Renal pelvis (tissue), 4 donors: ENCODE results near the gene PHACTR1. TPM values are rescaled to one million over a fixed set of nuclear protein-coding genes. Genes with fewer than 3 reads are reported as not detected.

Experiments used
- DNase-seq: peaks from one replicate; pipeline ENCODE4 v3.0.0-alpha.2; 2013
- polyA plus RNA-seq, 3 donors: library from polyadenylated mRNA; unstranded; fragments of 120-200 nt; gene quantifications; one replicate each; pipeline ENCODE4 v1.2.1, GENCODE V29; 2013; ENCODE audit not compliant: insufficient read length in 3 of 3

PHACTR1 gene
- polyA plus RNA-seq, 3 donors: 12.5 to 23.6 (median 17.9) TPM

- DNase-seq: no peak
These were observed 268.2 kb downstream of the PHACTR1 start for GRCh38 chr6:12984776-12985175.

- DNase-seq: no peak
These were observed 271.2 kb downstream of the PHACTR1 start for GRCh38 chr6:12987783-12988182.

- no peak for DNase-seq
These were observed 273.6 kb downstream of the PHACTR1 start for GRCh38 chr6:12990162-12990561.

- DNase-seq: no peak
These were observed 274.9 kb downstream of the PHACTR1 start for GRCh38 chr6:12991435-12991834.

GRCh38 chr6:12992770-12993169 lies 276.2 kb downstream of the PHACTR1 start:
- DNase-seq: no peak

- DNase-seq: no peak
These were observed 276.8 kb downstream of the PHACTR1 start for GRCh38 chr6:12993283-12993898.

GRCh38 chr6:12995419-12995818 lies 278.9 kb downstream of the PHACTR1 start:
- no peak for DNase-seq

- DNase-seq: no peak
These were observed 284.0 kb downstream of the PHACTR1 start for GRCh38 chr6:13000537-13000936.

GRCh38 chr6:13001927-13002326 lies 285.4 kb downstream of the PHACTR1 start:
- no peak for DNase-seq

GRCh38 chr6:13004601-13005000 lies 288.0 kb downstream of the PHACTR1 start:
- DNase-seq: no peak

GRCh38 chr6:13005994-13006393 lies 289.4 kb downstream of the PHACTR1 start:
- DNase-seq: no peak

GRCh38 chr6:13006578-13007300 lies 290.2 kb downstream of the PHACTR1 start:
- DNase-seq: no peak

GRCh38 chr6:13007744-13008143 lies 291.2 kb downstream of the PHACTR1 start:
- no peak for DNase-seq

- DNase-seq: no peak
These were observed 292.5 kb downstream of the PHACTR1 start for GRCh38 chr6:13009031-13009430.

- no peak for DNase-seq
These were observed 292.9 kb downstream of the PHACTR1 start for GRCh38 chr6:13009461-13009860.

- DNase-seq: no peak
These were observed 295.1 kb downstream of the PHACTR1 start for GRCh38 chr6:13011612-13012146.

GRCh38 chr6:13012296-13012695 lies 295.7 kb downstream of the PHACTR1 start:
- DNase-seq: no peak

- peak; percentile 39 for DNase-seq
These were observed 296.6 kb downstream of the PHACTR1 start for GRCh38 chr6:13012977-13013680.

- no peak for DNase-seq
These were observed 297.3 kb downstream of the PHACTR1 start for GRCh38 chr6:13013681-13014503.

GRCh38 chr6:13014504-13015378 lies 298.2 kb downstream of the PHACTR1 start:
- DNase-seq: no peak

GRCh38 chr6:13015379-13015681 lies 298.8 kb downstream of the PHACTR1 start:
- DNase-seq: no peak
